Measurements from ENCODE around the gene GPR156. TPM values are rescaled to one million over a fixed set of nuclear protein-coding genes. Genes with fewer than 3 reads are reported as not detected.

The GPR156 gene
- polyA plus RNA-seq, 1 of the 3 experiments (the other 2 are of a cell fraction), result 0.31 TPM

GRCh38 chr3:120306519-120307455 is 21.8 kb upstream of the GPR156 start (continued):
- TF ChIP-seq RXRA (IDR thresholded peaks at IDR 0.05; ENCODE audit: borderline replicate concordance, low read depth) (no peak), NFIC (IDR thresholded peaks at IDR 0.05; ENCODE audit: borderline replicate concordance) (no peak)

GRCh38 chr3:120304616-120305015 is 19.6 kb upstream of the GPR156 start:
- no peak for TF ChIP-seq USF1 (IDR thresholded peaks at IDR 0.05; ENCODE audit: borderline replicate concordance, low read depth)
- no peak for TF ChIP-seq ELF1 (IDR thresholded peaks at IDR 0.05)
- TF ChIP-seq REST (IDR thresholded peaks at IDR 0.05; ENCODE audit: low read depth, low read length), result no peak
- TF ChIP-seq TCF12 (IDR thresholded peaks at IDR 0.05), result no peak
- no peak for TF ChIP-seq FOXJ3 (CRISPR knock-in tag; IDR thresholded peaks at IDR 0.05)
- TF ChIP-seq RAD21 (IDR thresholded peaks at IDR 0.05; ENCODE audit: low read length), result no peak
- no peak for TF ChIP-seq TEAD4 (IDR thresholded peaks at IDR 0.05; ENCODE audit: borderline replicate concordance, insufficient read depth)
- TF ChIP-seq ZBTB33 (IDR thresholded peaks at IDR 0.05; ENCODE audit: borderline replicate concordance, low read depth), result no peak
- no peak for TF ChIP-seq RXRA (IDR thresholded peaks at IDR 0.05; ENCODE audit: borderline replicate concordance, low read depth)
- TF ChIP-seq GABPA (IDR thresholded peaks at IDR 0.05; ENCODE audit: low read depth), result no peak
- TF ChIP-seq PBX3 (IDR thresholded peaks at IDR 0.05), result no peak
- TF ChIP-seq RFX5 (IDR thresholded peaks at IDR 0.05; ENCODE audit: low read length), result no peak
- TF ChIP-seq NFIC (IDR thresholded peaks at IDR 0.05; ENCODE audit: borderline replicate concordance), result no peak
- no peak for TF ChIP-seq USF2 (IDR thresholded peaks at IDR 0.05; ENCODE audit: borderline replicate concordance, low read depth, low read length)
- no peak for TF ChIP-seq MXI1 (IDR thresholded peaks at IDR 0.05; ENCODE audit: low read depth, low read length)
- TF ChIP-seq JUND (IDR thresholded peaks at IDR 0.05), result no peak
- TF ChIP-seq FOXM1 (IDR thresholded peaks at IDR 0.05; ENCODE audit: low read depth), result no peak
- no peak for TF ChIP-seq GATA2 (CRISPR knock-in tag; IDR thresholded peaks at IDR 0.05)
- TF ChIP-seq EZH2phosphoT487 (IDR thresholded peaks at IDR 0.05; ENCODE audit: borderline replicate concordance, low read depth), result no peak
- no peak for DNase-seq
- Histone ChIP-seq H3K9ac (no peak overlapping the region), H3K79me2 (ENCODE audit: insufficient read depth) (no peaks in the 10 kb centered on the region), H3K4me1 (ENCODE audit: control insufficient read depth in 1 of 2, insufficient read depth in 2 of 2, low read depth in 1 of 2, low read length in 1 of 2) (no peaks in the 10 kb centered on the region), H3K4me3 (ENCODE audit: low read depth in 2 of 2, low read length in 1 of 2) (no peak overlapping the region), H4K20me1 (ENCODE audit: insufficient read depth) (no peaks in the 10 kb centered on the region), H3K4me2 (no peak overlapping the region), H3F3A (replicated peaks; ENCODE audit: insufficient read depth) (no peaks in the 10 kb centered on the region), H3K9me3 (no peaks in the 10 kb centered on the region), H3K9me2 (no peaks in the 10 kb centered on the region), H3K27me3 (ENCODE audit: insufficient read depth) (no peaks in the 10 kb centered on the region), H2AFZ (ENCODE audit: low read depth) (no peak overlapping the region), H3K27ac (ENCODE audit: low read depth in 2 of 2, low read length in 1 of 2) (no peak overlapping the region), H3K36me3 (replicated peaks in 1 of 2; ENCODE audit: control insufficient read depth in 1 of 2, insufficient read depth in 2 of 2, low read length in 1 of 2) (no peaks in the 10 kb centered on the region)
- WGBS (ENCODE audit: low lambda C conversion rate), result 92% methylated on average over 4 of the region's 4 CpGs
- POLR2A ChIA-PET, result no interaction called here
- CTCF ChIA-PET, result no interaction called here
